HG03521 (cell line): ENCODE data around the gene HOXC6.
"Not testable (repeated sequence)": the region's sequence is repeated elsewhere in the genome, so short reads cannot be mapped to it uniquely, and the experiment has no call there.

Source experiments
- ATAC-seq: cut with Tn5 transposase; IDR thresholded peaks from one replicate; pipeline ENCODE4 v1.9.1; 2021; ENCODE audit warnings: mild to moderate bottlenecking, moderate library complexity; ENCODE audit not compliant: unreplicated experiment

Gene HOXC6

GRCh38 chr12:54077843-54078242 is 49.6 kb downstream of the HOXC6 start:
- not testable (repeated sequence) for ATAC-seq

DNA sequence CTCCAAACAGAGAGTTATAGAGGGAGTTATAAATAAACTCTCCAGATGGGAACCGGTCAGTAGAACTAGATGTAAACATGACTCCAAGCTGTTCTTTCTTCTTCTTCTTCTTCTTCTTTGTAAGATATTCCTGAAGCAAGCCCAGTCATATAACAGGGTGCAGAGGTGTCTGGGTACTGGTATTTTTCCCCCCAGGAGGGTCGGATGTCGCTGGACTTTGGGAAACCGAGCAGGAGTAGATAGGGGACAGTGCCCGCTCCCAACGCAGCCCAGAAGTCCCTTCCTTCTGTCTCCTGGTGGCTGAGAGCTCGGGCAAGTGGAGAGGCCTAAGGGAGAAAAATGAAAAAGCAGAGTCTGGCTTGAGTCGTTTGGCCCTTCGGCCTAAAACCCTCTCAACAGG is 50.9 kb downstream of the HOXC6 start:
- ATAC-seq: not testable (repeated sequence)
